Activated CD4-positive, alpha-beta T cell treated with anti-CD3 and anti-CD28 coated beads for 36 hours (primary cell): ENCODE measurements around the gene CTRL. TPM values are rescaled to one million over a fixed set of nuclear protein-coding genes. Genes with fewer than 3 reads are reported as not detected.
"Not testable (repeated sequence)": the region's sequence is repeated elsewhere in the genome, so short reads cannot be mapped to it uniquely, and the experiment has no call there.

Experiments
- ATAC-seq: fragments of 200-7000 bp; cut with Tn5 transposase; one replicate; pipeline ENCODE4 v1.10.0; 2021; ENCODE audit warnings: mild to moderate bottlenecking, moderate library complexity
- CTCF ChIA-PET: fragments of 350-600 bp; sonication (Branson Sonifier 250); formaldehyde crosslinking; loops from one replicate; lab custom pipeline; 2021; ENCODE audit warnings: antibody characterized with exemption; lab: Charles Lee
- POLR2A ChIA-PET: fragments of 350-600 bp; sonication (Branson Sonifier 250); formaldehyde crosslinking; loops from one replicate; lab custom pipeline; 2021; ENCODE audit warnings: antibody characterized with exemption, inconsistent platforms; lab: Charles Lee
- DNase-seq: peaks from one replicate; pipeline ENCODE4 v3.0.0-alpha.2; 2020
- H3K27ac Mint-ChIP-seq: one replicate; pipeline ENCODE4 v1.8.0; 2021; ENCODE audit warnings: mixed read lengths
- H3K27me3 Mint-ChIP-seq: one replicate; pipeline ENCODE4 v1.8.0; 2021; ENCODE audit warnings: mixed read lengths
- H3K36me3 Mint-ChIP-seq: one replicate; pipeline ENCODE4 v1.8.0; 2021; ENCODE audit warnings: low read depth, mixed read lengths
- H3K4me1 Mint-ChIP-seq: one replicate; pipeline ENCODE4 v1.8.0; 2021; ENCODE audit warnings: mixed read lengths
- H3K4me3 Mint-ChIP-seq: one replicate; pipeline ENCODE4 v1.8.0; 2021; ENCODE audit warnings: mild to moderate bottlenecking, moderate library complexity, mixed read lengths
- H3K9me3 Mint-ChIP-seq: one replicate; pipeline ENCODE4 v1.8.0; 2021; ENCODE audit warnings: low read depth, mixed read lengths
- intact Hi-C, 2 experiments: fragments of 100-400 bp; cut with DNase I in 1 of 2; cut with micrococcal nuclease in 1 of 2; formaldehyde crosslinking; loops; one replicate each; pipeline versions ENCODE4 v1.14.2 to v1.15.1; 2022 to 2024; cut with DNase I, micrococcal nuclease
- total RNA-seq, 2 experiments: library from RNA; stranded (reverse); gene quantifications; one replicate each; pipeline ENCODE4 v1.2.3, GENCODE V29; 2021

The CTRL gene
- total RNA-seq, 2 experiments from 2014 or later = 2.5 to 3.5 TPM

- H3K4me1 Mint-ChIP-seq = peaks cover 26% of the 10 kb centered on the region
- H3K4me3 Mint-ChIP-seq = no peak overlapping the region
- no peaks in the 10 kb centered on the region for H3K27me3 Mint-ChIP-seq
- DNase-seq (no peak), ATAC-seq (no peak)
- H3K27ac Mint-ChIP-seq = peak overlapping the region; percentile 74
- ChIA-PET CTCF (interaction anchor here (0.6 to 2.0 kb wide), 4 partner anchors 35 to 107 kb away, joined by 3 to 7 read pairs (median 4); no protein-coding TSS in a partner anchor), POLR2A (no interaction called here)
- H3K36me3 Mint-ChIP-seq = no peaks in the 10 kb centered on the region
- intact Hi-C loops = no loop called here
- no peaks in the 10 kb centered on the region for H3K9me3 Mint-ChIP-seq
These were observed 8.9 kb downstream of the CTRL start for GRCh38 chr16:67922740-67923139.

GRCh38 chr16:67922221-67922620 lies 9.4 kb downstream of the CTRL start:
- peak overlapping the region; percentile 74 for H3K27ac Mint-ChIP-seq

GRCh38 chr16:67919622-67920221 lies 11.9 kb downstream of the CTRL start:
- H3K36me3 Mint-ChIP-seq = no peaks in the 10 kb centered on the region
- H3K27me3 Mint-ChIP-seq = no peaks in the 10 kb centered on the region
- H3K9me3 Mint-ChIP-seq = no peaks in the 10 kb centered on the region
- peak overlapping the region; percentile 19 for H3K27ac Mint-ChIP-seq
- ChIA-PET POLR2A (no interaction called here), CTCF (interaction anchor here (0.6 to 3.0 kb wide), 8 partner anchors 8 to 260 kb away, joined by 3 to 13 read pairs (median 4); partner anchors contain the start of genes ACD and NRN1L)
- no peak overlapping the region for H3K4me3 Mint-ChIP-seq
- ATAC-seq (no peak), DNase-seq (peak; percentile 28)
- peaks cover 36% of the 10 kb centered on the region for H3K4me1 Mint-ChIP-seq
- intact Hi-C loops = no loop called here

More at GRCh38 chr16:67922221-67922620, 9.4 kb downstream of the CTRL start:
- Mint-ChIP-seq H3K4me1 (peaks cover 31% of the 10 kb centered on the region), H3K27me3 (no peaks in the 10 kb centered on the region), H3K9me3 (no peaks in the 10 kb centered on the region), H3K4me3 (no peak overlapping the region), H3K36me3 (no peaks in the 10 kb centered on the region)
- DNase-seq (no peak), ATAC-seq (no peak)
- intact Hi-C loops = no loop called here
- ChIA-PET CTCF (interaction anchor here (0.9 to 2.0 kb wide), 4 partner anchors 25 to 478 kb away, joined by 3 to 7 read pairs (median 4); no protein-coding TSS in a partner anchor), POLR2A (no interaction called here)

- H3K9me3 Mint-ChIP-seq = no peaks in the 10 kb centered on the region
- POLR2A ChIA-PET = interaction anchor here (0.6 to 1.0 kb wide), 2 partner anchors 18 to 24 kb away, joined by 5 to 10 read pairs; no protein-coding TSS in a partner anchor
- no peaks in the 10 kb centered on the region for H3K27me3 Mint-ChIP-seq
- DNase-seq = peak; percentile 79
- H3K4me3 Mint-ChIP-seq = no peak overlapping the region
- H3K4me1 Mint-ChIP-seq = peaks cover 34% of the 10 kb centered on the region
- peak overlapping the region; percentile 91 for H3K27ac Mint-ChIP-seq
- H3K36me3 Mint-ChIP-seq = no peaks in the 10 kb centered on the region
- ATAC-seq = peak; percentile 100
- CTCF ChIA-PET = interaction anchor here (0.5 to 2.7 kb wide), 12 partner anchors 11 to 397 kb away, joined by 3 to 12 read pairs (median 4); partner anchors contain the start of genes NRN1L and PARD6A
- intact Hi-C loops = loop anchor here in 1 of 2 experiments (1.0 kb wide), 1 partner anchor 25 kb away; the partner anchor contains the start of gene PSKH1
These were observed 13.8 kb downstream of the CTRL start for GRCh38 chr16:67917852-67918236.

- CTCF ChIA-PET = interaction anchor here (0.7 to 2.7 kb wide), 8 partner anchors 18 to 280 kb away, joined by 3 to 12 read pairs (median 4); partner anchors contain the start of gene NRN1L
- POLR2A ChIA-PET = interaction anchor here (1.0 kb wide), 1 partner anchor 18 kb away, joined by 5 read pairs; no protein-coding TSS in a partner anchor
- ATAC-seq (peak; percentile 11), DNase-seq (no peak)
- intact Hi-C loops = no loop called here
- H3K4me1 Mint-ChIP-seq = peaks cover 32% of the 10 kb centered on the region
- no peaks in the 10 kb centered on the region for H3K36me3 Mint-ChIP-seq
- H3K27me3 Mint-ChIP-seq = no peaks in the 10 kb centered on the region
- H3K27ac Mint-ChIP-seq = peak overlapping the region; percentile 91
- H3K4me3 Mint-ChIP-seq = no peak overlapping the region
- H3K9me3 Mint-ChIP-seq = no peaks in the 10 kb centered on the region
These were observed 14.4 kb downstream of the CTRL start for GRCh38 chr16:67917140-67917851.

GRCh38 chr16:67915831-67916723 lies 15.6 kb downstream of the CTRL start:
- Mint-ChIP-seq H3K4me1 (peaks cover 25% of the 10 kb centered on the region), H3K9me3 (no peaks in the 10 kb centered on the region), H3K27me3 (no peaks in the 10 kb centered on the region), H3K36me3 (no peaks in the 10 kb centered on the region), H3K4me3 (no peak overlapping the region), H3K27ac (no peak overlapping the region)
- ChIA-PET POLR2A (no interaction called here), CTCF (interaction anchor here (0.9 kb wide), 1 partner anchor 20 kb away, joined by 3 read pairs; no protein-coding TSS in a partner anchor)
- DNase-seq (no peak), ATAC-seq (no peak)
- intact Hi-C loops = no loop called here

- DNase-seq, H3K36me3 Mint-ChIP-seq, H3K27ac Mint-ChIP-seq, ATAC-seq, H3K9me3 Mint-ChIP-seq, H3K27me3 Mint-ChIP-seq, H3K4me3 Mint-ChIP-seq, intact Hi-C loops: not testable (repeated sequence)
- CTCF ChIA-PET = interaction anchor here (0.9 to 1.4 kb wide), 2 partner anchors 20 to 28 kb away, joined by 3 read pairs; no protein-coding TSS in a partner anchor
- H3K4me1 Mint-ChIP-seq = peaks cover 29% of the 10 kb centered on the region
- POLR2A ChIA-PET = interaction anchor here (0.6 kb wide), 1 partner anchor 311 kb away, joined by 4 read pairs; no protein-coding TSS in a partner anchor
These were observed 16.2 kb downstream of the CTRL start for GRCh38 chr16:67915496-67915769.

GRCh38 chr16:67914758-67915495 lies 16.7 kb downstream of the CTRL start:
- H3K27ac Mint-ChIP-seq = no peak overlapping the region
- H3K9me3 Mint-ChIP-seq = no peaks in the 10 kb centered on the region
- no peaks in the 10 kb centered on the region for H3K27me3 Mint-ChIP-seq
- no peak for ATAC-seq
- ChIA-PET POLR2A (interaction anchor here (0.6 kb wide), 2 partner anchors 80 to 311 kb away, joined by 4 to 5 read pairs; no protein-coding TSS in a partner anchor), CTCF (interaction anchor here (0.6 to 1.4 kb wide), 5 partner anchors 10 to 670 kb away, joined by 3 to 5 read pairs (median 3); no protein-coding TSS in a partner anchor)
- H3K4me3 Mint-ChIP-seq = no peak overlapping the region
- DNase-seq = no peak
- H3K4me1 Mint-ChIP-seq = peaks cover 32% of the 10 kb centered on the region
- intact Hi-C loops = no loop called here
- peaks cover 4% of the 10 kb centered on the region for H3K36me3 Mint-ChIP-seq

GRCh38 chr16:67910158-67910557 lies 21.5 kb downstream of the CTRL start:
- peaks cover 18% of the 10 kb centered on the region for H3K4me1 Mint-ChIP-seq
- peak overlapping the region; percentile 13 for H3K27ac Mint-ChIP-seq
- H3K4me3 Mint-ChIP-seq = no peak overlapping the region
- ATAC-seq (peak; percentile 97), DNase-seq (peak; percentile 73)
- no peaks in the 10 kb centered on the region for H3K9me3 Mint-ChIP-seq
- intact Hi-C loops = no loop called here
- ChIA-PET CTCF (interaction anchor here (0.7 to 2.0 kb wide), 3 partner anchors 27 to 94 kb away, joined by 3 to 4 read pairs (median 4); no protein-coding TSS in a partner anchor), POLR2A (interaction anchor here (0.6 kb wide), 1 partner anchor 1209 kb away, joined by 3 read pairs; no protein-coding TSS in a partner anchor)
- peaks cover 11% of the 10 kb centered on the region for H3K36me3 Mint-ChIP-seq
- no peaks in the 10 kb centered on the region for H3K27me3 Mint-ChIP-seq
